H1 (cell line): Measurements from ENCODE around the gene ZNF202. TPM values are rescaled to one million over a fixed set of nuclear protein-coding genes. Genes with fewer than 3 reads are reported as not detected.

Experiments
- CTCF ChIA-PET: fragments of 300-600 bp; sonication (Branson Sonifier 250); formaldehyde crosslinking; loops from one replicate; lab custom pipeline; 2021; ENCODE audit not compliant: partially characterized antibody; lab: Charles Lee
- POLR2A ChIA-PET: fragments of 300-600 bp; sonication (Branson Sonifier 250); formaldehyde crosslinking; loops from one replicate; lab custom pipeline; 2021; ENCODE audit warnings: inconsistent platforms; ENCODE audit not compliant: partially characterized antibody; lab: Charles Lee
- DNase-seq, 2 experiments: peaks; one replicate each; pipeline versions ENCODE4 v3.0.0 to v3.0.0-alpha.2; 2010 to 2022; ENCODE audit warnings: low spot score in 2 of 2, low read depth in 1 of 2, mixed read lengths in 1 of 2
- FAIRE-seq: peaks from 2 replicates; lab custom pipeline; 2011; peaks lifted over from hg19 to GRCh38; lab: Jason Lieb, UNC
- H2AFZ ChIP-seq: 2 replicates; pipeline ENCODE4 v1.8.1; 2012; ENCODE audit warnings: low read length, inconsistent platforms
- H2AK5ac ChIP-seq: 2 replicates; pipeline ENCODE4 v1.6.1; 2013; ENCODE audit warnings: low read depth, low read length
- H2BK120ac ChIP-seq: replicated peaks from 2 replicates; pipeline ENCODE3; 2013; ENCODE audit warnings: low read depth, low read length, inconsistent platforms
- H2BK12ac ChIP-seq: 2 replicates; pipeline ENCODE4 v1.6.1; 2013; ENCODE audit warnings: low read depth, low read length
- H2BK15ac ChIP-seq: 2 replicates; pipeline ENCODE4 v1.6.1; 2013; ENCODE audit warnings: low read length
- H2BK20ac ChIP-seq: 2 replicates; pipeline ENCODE4 v1.6.1; 2013; ENCODE audit warnings: low read length
- H2BK5ac ChIP-seq: 2 replicates; pipeline ENCODE4 v1.6.1; 2013; ENCODE audit warnings: low read depth, low read length
- H3K14ac ChIP-seq: 2 replicates; pipeline ENCODE4 v1.6.1; 2013; ENCODE audit warnings: inconsistent platforms; ENCODE audit not compliant: insufficient read length
- H3K18ac ChIP-seq: 2 replicates; pipeline ENCODE4 v1.6.1; 2013; ENCODE audit warnings: low read length; ENCODE audit errors: extremely low read depth
- H3K23ac ChIP-seq: 2 replicates; pipeline ENCODE4 v1.6.1; 2013; ENCODE audit warnings: inconsistent platforms; ENCODE audit not compliant: insufficient read length
- H3K23me2 ChIP-seq: 2 replicates; pipeline ENCODE4 v1.6.1; 2013; ENCODE audit warnings: low read depth, low read length
- H3K27ac ChIP-seq: 2 replicates; pipeline ENCODE4 v1.6.1; 2011; ENCODE audit warnings: low read depth, low read length, inconsistent platforms
- H3K27me3 ChIP-seq, 4 experiments: replicated peaks in 1 of 4; 1 replicate in 1 of 4; 2 replicates in 3 of 4; pipeline versions ENCODE4 v1.6.1 to v1.8.1; 2011 to 2013; ENCODE audit warnings: low read length in 3 of 4, mild to moderate bottlenecking in 3 of 4, inconsistent platforms in 2 of 4, mixed read lengths in 2 of 4, moderate library complexity in 1 of 4; ENCODE audit not compliant: control insufficient read depth in 3 of 4, insufficient read depth in 3 of 4; ENCODE audit errors: extremely low read depth in 1 of 4
- H3K36me3 ChIP-seq, 4 experiments: 2 replicates each; pipeline versions ENCODE4 v1.6.1 to v1.8.1; 2011 to 2013; ENCODE audit warnings: mild to moderate bottlenecking in 4 of 4, low read length in 3 of 4, moderate library complexity in 2 of 4, control low read depth in 1 of 4, inconsistent platforms in 1 of 4; ENCODE audit not compliant: insufficient read depth in 4 of 4, control insufficient read depth in 2 of 4
- H3K4ac ChIP-seq: replicated peaks from 2 replicates; pipeline ENCODE3; 2013; ENCODE audit warnings: low read length, low read depth, mixed read lengths, inconsistent platforms; ENCODE audit not compliant: insufficient read length
- H3K4me1 ChIP-seq, 4 experiments: replicated peaks in 1 of 4; 1 replicate in 1 of 4; 2 replicates in 3 of 4; pipeline versions ENCODE4 v1.6.1 to v1.8.1; 2011 to 2013; ENCODE audit warnings: low read length in 3 of 4, inconsistent platforms in 2 of 4, mixed read lengths in 1 of 4; ENCODE audit not compliant: insufficient read depth in 4 of 4, control insufficient read depth in 3 of 4
- H3K4me2 ChIP-seq, 2 experiments: 2 replicates each; pipeline versions ENCODE4 v1.6.1 to v1.8.1; 2011 to 2013; ENCODE audit warnings: low read depth in 2 of 2, low read length in 2 of 2, control low read depth in 1 of 2, inconsistent platforms in 1 of 2, mild to moderate bottlenecking in 1 of 2; ENCODE audit not compliant: insufficient read depth in 1 of 2
- H3K4me3 ChIP-seq, 4 experiments: fragments of 200-600, 300-600 bp in 1 of 4; sonication (generic), shearing (Covaris generic), sonication (Bioruptor Twin) in 1 of 4; 2 replicates each; pipeline versions ENCODE4 v1.5.1 to v1.8.1; 2011 to 2016; ENCODE audit warnings: low read length in 4 of 4, low read depth in 3 of 4, control low read depth in 2 of 4, inconsistent platforms in 2 of 4, mild to moderate bottlenecking in 2 of 4, mixed read lengths in 1 of 4, moderate library complexity in 1 of 4; ENCODE audit not compliant: insufficient read depth in 2 of 4; ENCODE audit errors: extremely low read depth in 1 of 4
- H3K56ac ChIP-seq: replicated peaks from 2 replicates; pipeline ENCODE3; 2013; ENCODE audit warnings: low read depth, mild to moderate bottlenecking, mixed read lengths, low read length, inconsistent platforms; ENCODE audit not compliant: insufficient read length
- H3K79me1 ChIP-seq: 2 replicates; pipeline ENCODE4 v1.6.1; 2013; ENCODE audit warnings: low read depth, low read length, control low read depth
- H3K79me2 ChIP-seq, 2 experiments: 2 replicates each; pipeline versions ENCODE4 v1.6.1 to v1.8.1; 2012 to 2013; ENCODE audit warnings: low read length in 2 of 2, mild to moderate bottlenecking in 2 of 2, inconsistent platforms in 1 of 2; ENCODE audit not compliant: insufficient read depth in 2 of 2, control insufficient read depth in 1 of 2
- H3K9ac ChIP-seq, 4 experiments: replicated peaks in 1 of 4; 1 replicate in 1 of 4; 2 replicates in 3 of 4; pipeline versions ENCODE4 v1.6.1 to v1.8.1; 2011 to 2013; ENCODE audit warnings: low read depth in 3 of 4, low read length in 3 of 4, control low read depth in 2 of 4, mild to moderate bottlenecking in 2 of 4, moderate library complexity in 2 of 4, inconsistent platforms in 1 of 4; ENCODE audit errors: extremely low read depth in 1 of 4
- H3K9me3 ChIP-seq, 2 experiments: 2 replicates each; pipeline versions ENCODE4 v1.6.1 to v1.8.1; 2012 to 2013; ENCODE audit warnings: mild to moderate bottlenecking in 2 of 2, moderate library complexity in 2 of 2, control low read depth in 1 of 2, inconsistent platforms in 1 of 2, low read depth in 1 of 2, low read length in 1 of 2, mixed read lengths in 1 of 2; ENCODE audit not compliant: insufficient read depth in 2 of 2
- H4K20me1 ChIP-seq, 2 experiments: replicated peaks in 1 of 2; 2 replicates each; pipeline versions ENCODE3 to v1.8.1; 2011 to 2013; ENCODE audit warnings: inconsistent platforms in 2 of 2, low read length in 2 of 2, mild to moderate bottlenecking in 1 of 2; ENCODE audit not compliant: insufficient read depth in 2 of 2, control insufficient read depth in 1 of 2
- H4K5ac ChIP-seq: 2 replicates; pipeline ENCODE4 v1.6.1; 2013; ENCODE audit warnings: low read length, low read depth, mixed read lengths, inconsistent platforms; ENCODE audit not compliant: insufficient read length
- H4K8ac ChIP-seq: 2 replicates; pipeline ENCODE4 v1.8.0; 2013; ENCODE audit warnings: mild to moderate bottlenecking, moderate library complexity, low read length, inconsistent platforms; ENCODE audit not compliant: insufficient read depth; ENCODE audit errors: extremely low read depth
- H4K91ac ChIP-seq: replicated peaks from 2 replicates; pipeline ENCODE3; 2013; ENCODE audit warnings: low read length, mixed read lengths, inconsistent platforms; ENCODE audit not compliant: insufficient read length
- ATF2 ChIP-seq: IDR thresholded peaks from 2 replicates; pipeline ENCODE4 v1.6.1; 2012; ENCODE audit warnings: low read length, inconsistent platforms
- ATF3 ChIP-seq: IDR thresholded peaks from 2 replicates; pipeline ENCODE4 v1.6.1; 2011; ENCODE audit warnings: low read depth, mild to moderate bottlenecking, low read length; ENCODE audit not compliant: insufficient read depth
- CBX5 ChIP-seq: fragments of 300-800, 300-1000 bp; sonication (generic); IDR thresholded peaks from 2 replicates; pipeline ENCODE4 v1.7.1; 2016; ENCODE audit warnings: antibody characterized with exemption, low read length, low read depth
- CHD1 ChIP-seq: IDR thresholded peaks from 2 replicates; pipeline ENCODE4 v1.6.1; 2012; ENCODE audit warnings: low read depth, low read length, improper control_type of control experiment
- CREB1 ChIP-seq: IDR thresholded peaks from 2 replicates; pipeline ENCODE4 v1.6.1; 2012; ENCODE audit warnings: inconsistent platforms
- EZH2 ChIP-seq: fragments of 200-600 bp; sonication (generic); IDR thresholded peaks from 2 replicates; pipeline ENCODE4 v1.7.1; 2012; ENCODE audit warnings: low read depth, mild to moderate bottlenecking, moderate library complexity, low read length, inconsistent platforms; ENCODE audit not compliant: severe bottlenecking
- JUN ChIP-seq: IDR thresholded peaks from 2 replicates; pipeline ENCODE4 v1.6.1; 2011; ENCODE audit warnings: low read depth, mild to moderate bottlenecking, improper control_type of control experiment, low read length
- PHF8 ChIP-seq: fragments of 200-600 bp; sonication (generic); conservative IDR thresholded peaks from 2 replicates; pipeline ENCODE4 v1.7.1; 2012; ENCODE audit warnings: low read depth, mild to moderate bottlenecking, inconsistent platforms, low read length, moderate library complexity
- POLR2A ChIP-seq, 2 experiments: IDR thresholded peaks; 1 replicate in 1 of 2; 2 replicates in 1 of 2; pipeline ENCODE4 v1.6.1; 2011; ENCODE audit warnings: low read depth in 2 of 2, low read length in 2 of 2, mild to moderate bottlenecking in 2 of 2; ENCODE audit errors: control extremely low read depth in 1 of 2
- RNF2 ChIP-seq: fragments of 200-900, 300-1000 bp; sonication (generic); IDR thresholded peaks from 2 replicates; pipeline ENCODE4 v1.7.1; 2016; ENCODE audit warnings: borderline replicate concordance, low read depth, mild to moderate bottlenecking, antibody characterized with exemption, low read length; ENCODE audit not compliant: poor library complexity, severe bottlenecking; ENCODE audit errors: missing control alignments
- RXRA ChIP-seq: IDR thresholded peaks from 2 replicates; pipeline ENCODE4 v1.6.1; 2011; ENCODE audit warnings: low read depth, mild to moderate bottlenecking, low read length, moderate library complexity; ENCODE audit not compliant: insufficient read depth
- SIRT6 ChIP-seq: IDR thresholded peaks from one replicate; pipeline ENCODE4 v1.7.1; 2012; ENCODE audit warnings: low read length, inconsistent platforms
- SRF ChIP-seq: IDR thresholded peaks from 2 replicates; pipeline ENCODE4 v1.6.1; 2011; ENCODE audit warnings: mild to moderate bottlenecking, low read depth, low read length, moderate library complexity
- TAF7 ChIP-seq: optimal IDR thresholded peaks from 2 replicates; pipeline ENCODE3; 2011; ENCODE audit warnings: low read depth, mild to moderate bottlenecking, inconsistent platforms, low read length, moderate library complexity, borderline replicate concordance
- polyA plus RNA-seq, 7 experiments: library from polyadenylated mRNA; depleted of rRNA in 3 of 7; stranded (reverse) in 5 of 7; unstranded in 2 of 7; fragments of >200 nt in 5 of 7; fragments of 200-250 nt in 2 of 7; gene quantifications; 1 replicate in 5 of 7; 2 replicates in 1 of 7; 4 replicates in 1 of 7; pipeline versions ENCODE4 v1.2.1 to v1.2.3, GENCODE V29; 2011 to 2013; ENCODE audit warnings: missing spikeins in 2 of 7, mixed read lengths in 2 of 7
- total RNA-seq: library from RNA; stranded (reverse); fragmentation: NEBNext Ultra II Directional; extraction: Animal tissue kit (Norgen Biotek cat#: 25700); gene quantifications from 2 replicates; pipeline ENCODE4 v1.2.1, GENCODE V29; 2021

Gene ZNF202
- total and polyA plus RNA-seq, 2 of the 8 experiments (the other 6 are each of a cell fraction or from before 2014, with no cell fraction given) = 14.1 to 33.9 TPM

- Histone ChIP-seq H4K5ac (no peak overlapping the region), H3K4me3 (no peak overlapping the region), H3K27ac (no peak overlapping the region), H4K91ac (no peak overlapping the region), H2BK120ac (no peak overlapping the region), H2AK5ac (no peak overlapping the region), H3K56ac (no peak overlapping the region), H3K79me1 (no peaks in the 10 kb centered on the region), H3K4me2 (no peak overlapping the region), H2BK12ac (no peak overlapping the region), H2BK5ac (no peak overlapping the region), H3K36me3 (no peaks in the 10 kb centered on the region; a peak in 1 of 8 replicates), H4K8ac (no peak overlapping the region), H2BK15ac (no peak overlapping the region), H3K23ac (no peak overlapping the region), H3K79me2 (no peaks in the 10 kb centered on the region), H3K18ac (no peak overlapping the region), H3K4me1 (peaks cover 0 to 11% (median 6%) of the 10 kb centered on the region in 4 experiments; a peak in 3 of 7 replicates), H2AFZ (no peak overlapping the region), H2BK20ac (no peak overlapping the region), H3K14ac (no peak overlapping the region), H3K27me3 (no peaks in the 10 kb centered on the region), H3K9ac (no peak overlapping the region), H3K4ac (no peak overlapping the region), H3K9me3 (no peaks in the 10 kb centered on the region), H4K20me1 (no peaks in the 10 kb centered on the region), H3K23me2 (no peaks in the 10 kb centered on the region)
- no peak for DNase-seq
- POLR2A ChIA-PET = no interaction called here
- CTCF ChIA-PET = no interaction called here
- no peak for FAIRE-seq
- TF ChIP-seq TAF7 (no peak), ATF2 (no peak), PHF8 (no peak), SIRT6 (no peak), ATF3 (no peak), SRF (no peak), RXRA (no peak), CBX5 (no peak), CREB1 (no peak), JUN (no peak), CHD1 (no peak), POLR2A (IDR thresholded peaks at IDR 0.05; ENCODE audit: control extremely low read depth in 1 of 2, low read depth in 2 of 2, low read length in 2 of 2) (no peak), EZH2 (no peak), RNF2 (no peak)
These were observed 29.3 kb upstream of the ZNF202 start for GRCh38 chr11:123770712-123771111.
